ENCODE results near the gene MTG2.

DNA sequence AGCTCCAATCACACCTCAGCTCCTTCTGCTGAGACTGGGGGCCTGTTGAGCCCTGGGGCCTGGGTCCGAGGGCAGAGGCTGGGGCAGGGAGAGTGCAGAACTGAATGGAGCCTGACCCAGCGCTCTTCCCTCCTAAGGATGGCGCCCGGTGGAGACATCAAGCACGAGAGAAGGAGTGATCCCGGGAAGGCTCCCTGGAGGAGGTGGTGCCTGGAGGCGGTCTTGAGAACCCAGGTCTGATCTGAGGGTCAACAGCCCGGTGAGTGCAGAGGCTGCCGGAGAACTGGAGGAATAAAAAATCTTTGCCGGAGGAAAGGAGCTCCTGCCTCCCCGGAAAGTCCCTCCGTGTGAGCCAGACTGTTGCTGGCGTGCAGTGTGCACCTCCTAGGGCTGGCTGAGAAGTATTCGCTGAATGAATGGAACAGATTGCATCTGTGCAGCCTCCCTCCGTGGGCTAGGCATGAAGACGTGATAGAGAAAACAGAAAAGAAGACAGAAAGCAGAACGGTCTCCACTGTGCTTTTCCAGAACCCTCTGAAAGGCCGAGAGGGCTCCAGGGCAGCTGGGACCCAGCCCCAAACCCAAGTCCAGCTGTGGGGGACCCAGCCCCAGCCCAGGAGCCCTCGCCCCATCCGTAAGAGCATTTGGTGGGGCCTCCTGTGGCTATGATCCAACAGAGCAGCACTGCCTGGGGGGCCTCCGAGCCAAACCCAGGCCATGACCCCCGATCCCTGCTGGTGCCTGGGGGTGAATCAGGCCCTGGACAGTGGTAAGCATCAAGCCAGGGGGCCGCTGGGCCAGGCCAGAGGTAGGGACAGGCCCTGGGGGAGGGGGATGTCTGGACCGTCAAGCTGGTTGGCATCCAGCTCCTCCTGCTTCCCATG lies 44.1 kb downstream of the MTG2 start:
- TF ChIP-seq, protein P1, sequence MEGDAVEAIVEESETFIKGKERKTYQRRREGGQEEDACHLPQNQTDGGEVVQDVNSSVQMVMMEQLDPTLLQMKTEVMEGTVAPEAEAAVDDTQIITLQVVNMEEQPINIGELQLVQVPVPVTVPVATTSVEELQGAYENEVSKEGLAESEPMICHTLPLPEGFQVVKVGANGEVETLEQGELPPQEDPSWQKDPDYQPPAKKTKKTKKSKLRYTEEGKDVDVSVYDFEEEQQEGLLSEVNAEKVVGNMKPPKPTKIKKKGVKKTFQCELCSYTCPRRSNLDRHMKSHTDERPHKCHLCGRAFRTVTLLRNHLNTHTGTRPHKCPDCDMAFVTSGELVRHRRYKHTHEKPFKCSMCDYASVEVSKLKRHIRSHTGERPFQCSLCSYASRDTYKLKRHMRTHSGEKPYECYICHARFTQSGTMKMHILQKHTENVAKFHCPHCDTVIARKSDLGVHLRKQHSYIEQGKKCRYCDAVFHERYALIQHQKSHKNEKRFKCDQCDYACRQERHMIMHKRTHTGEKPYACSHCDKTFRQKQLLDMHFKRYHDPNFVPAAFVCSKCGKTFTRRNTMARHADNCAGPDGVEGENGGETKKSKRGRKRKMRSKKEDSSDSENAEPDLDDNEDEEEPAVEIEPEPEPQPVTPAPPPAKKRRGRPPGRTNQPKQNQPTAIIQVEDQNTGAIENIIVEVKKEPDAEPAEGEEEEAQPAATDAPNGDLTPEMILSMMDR (IDR thresholded peaks at IDR 0.05; ENCODE audit: control extremely low read depth in 1 of 3, insufficient read depth in 1 of 3, low read depth in 1 of 3, low read length in 3 of 3), result no peak
- TF ChIP-seq EZH2 (IDR thresholded peaks at IDR 0.05; ENCODE audit: low read depth, low read length, severe bottlenecking), result no peak
- TF ChIP-seq SRF (IDR thresholded peaks at IDR 0.05; ENCODE audit: low read depth, low read length), result no peak
- no peak for TF ChIP-seq TAF1 (IDR thresholded peaks at IDR 0.05; ENCODE audit: low read depth, low read length)
- no peak for TF ChIP-seq POLR2AphosphoS5 (IDR thresholded peaks at IDR 0.05; ENCODE audit: low read depth, low read length)
- TF ChIP-seq HDAC2 (IDR thresholded peaks at IDR 0.05; ENCODE audit: borderline replicate concordance in 1 of 2, low read depth in 2 of 2, low read length in 2 of 2), result no peak
- TF ChIP-seq GABPA (IDR thresholded peaks at IDR 0.05; ENCODE audit: borderline replicate concordance, insufficient read depth, low read length), result no peak
- TF ChIP-seq SUZ12 (IDR thresholded peaks at IDR 0.05; ENCODE audit: low read length), result no peak
- no peak for TF ChIP-seq MAFK (IDR thresholded peaks at IDR 0.05; ENCODE audit: low read depth, low read length)
- TF ChIP-seq TEAD4 (IDR thresholded peaks at IDR 0.05; ENCODE audit: low read depth, low read length), result no peak
